Chondrocyte (in vitro differentiated cells): Measurements from ENCODE around the gene PROSER1. TPM values are rescaled to one million over a fixed set of nuclear protein-coding genes. Genes with fewer than 3 reads are reported as not detected.

Source experiments
- DNase-seq: peaks from one replicate; pipeline ENCODE4 v3.0.0; 2021; ENCODE audit warnings: mixed read lengths, low spot score
- H3K27ac Mint-ChIP-seq: one replicate; pipeline ENCODE4 v1.8.0; 2021; ENCODE audit warnings: mild to moderate bottlenecking, moderate library complexity, mixed read lengths; ENCODE audit not compliant: unreplicated experiment
- H3K27me3 Mint-ChIP-seq: 2 replicates; pipeline ENCODE4 v1.8.0; 2021; ENCODE audit warnings: low read depth, mixed read lengths
- H3K36me3 Mint-ChIP-seq: 2 replicates; pipeline ENCODE4 v1.8.0; 2021; ENCODE audit warnings: low read depth, mixed read lengths
- H3K4me1 Mint-ChIP-seq: 2 replicates; pipeline ENCODE4 v1.8.0; 2021; ENCODE audit warnings: low read depth, mild to moderate bottlenecking, mixed read lengths
- H3K4me3 Mint-ChIP-seq: one replicate; pipeline ENCODE4 v1.8.0; 2021; ENCODE audit warnings: mild to moderate bottlenecking, moderate library complexity, mixed read lengths; ENCODE audit not compliant: unreplicated experiment
- H3K9me3 Mint-ChIP-seq: 2 replicates; pipeline ENCODE4 v1.8.0; 2021; ENCODE audit warnings: low read depth, mixed read lengths
- total RNA-seq: library from RNA; stranded (reverse); gene quantifications from 3 replicates; pipeline ENCODE4 v1.2.1, GENCODE V29; 2021
- TF ChIP-seq, protein P1 (sequence below): fragments of 200-600 bp; sonication (generic); IDR thresholded peaks from 2 replicates; pipeline ENCODE4 v1.5.0; 2021; ENCODE audit warnings: antibody characterized with exemption, mild to moderate bottlenecking, moderate library complexity

Gene PROSER1
- total RNA-seq, 1 donor from 2014 or later, result 23.4 TPM

DNA sequence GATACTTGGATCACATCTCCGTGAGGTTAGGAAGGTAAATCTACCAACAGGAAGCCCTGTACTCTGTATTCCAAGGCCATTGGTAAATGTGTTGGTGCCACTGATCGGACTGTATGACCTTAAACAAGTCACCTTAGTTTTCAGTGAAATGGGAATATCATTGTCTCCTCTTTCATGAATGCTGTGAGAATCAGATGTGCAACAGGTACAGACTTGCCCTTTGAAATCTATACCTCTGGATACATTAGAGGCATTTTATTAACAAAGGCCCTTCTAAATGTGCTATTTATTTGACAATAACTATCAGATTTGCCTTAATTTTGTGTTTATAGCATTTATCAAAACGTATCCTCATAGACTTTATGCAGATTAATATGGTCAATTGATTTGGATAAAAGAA is 11.4 kb upstream of the PROSER1 start:
- H3K4me3 Mint-ChIP-seq, result no peak overlapping the region
- no peak overlapping the region for H3K27ac Mint-ChIP-seq
- peaks cover 5% of the 10 kb centered on the region for H3K36me3 Mint-ChIP-seq
- no peaks in the 10 kb centered on the region for H3K9me3 Mint-ChIP-seq
- H3K27me3 Mint-ChIP-seq, result no peaks in the 10 kb centered on the region
- TF ChIP-seq, protein P1, sequence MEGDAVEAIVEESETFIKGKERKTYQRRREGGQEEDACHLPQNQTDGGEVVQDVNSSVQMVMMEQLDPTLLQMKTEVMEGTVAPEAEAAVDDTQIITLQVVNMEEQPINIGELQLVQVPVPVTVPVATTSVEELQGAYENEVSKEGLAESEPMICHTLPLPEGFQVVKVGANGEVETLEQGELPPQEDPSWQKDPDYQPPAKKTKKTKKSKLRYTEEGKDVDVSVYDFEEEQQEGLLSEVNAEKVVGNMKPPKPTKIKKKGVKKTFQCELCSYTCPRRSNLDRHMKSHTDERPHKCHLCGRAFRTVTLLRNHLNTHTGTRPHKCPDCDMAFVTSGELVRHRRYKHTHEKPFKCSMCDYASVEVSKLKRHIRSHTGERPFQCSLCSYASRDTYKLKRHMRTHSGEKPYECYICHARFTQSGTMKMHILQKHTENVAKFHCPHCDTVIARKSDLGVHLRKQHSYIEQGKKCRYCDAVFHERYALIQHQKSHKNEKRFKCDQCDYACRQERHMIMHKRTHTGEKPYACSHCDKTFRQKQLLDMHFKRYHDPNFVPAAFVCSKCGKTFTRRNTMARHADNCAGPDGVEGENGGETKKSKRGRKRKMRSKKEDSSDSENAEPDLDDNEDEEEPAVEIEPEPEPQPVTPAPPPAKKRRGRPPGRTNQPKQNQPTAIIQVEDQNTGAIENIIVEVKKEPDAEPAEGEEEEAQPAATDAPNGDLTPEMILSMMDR, result no peak
- no peak for DNase-seq
- H3K4me1 Mint-ChIP-seq, result no peaks in the 10 kb centered on the region

DNA sequence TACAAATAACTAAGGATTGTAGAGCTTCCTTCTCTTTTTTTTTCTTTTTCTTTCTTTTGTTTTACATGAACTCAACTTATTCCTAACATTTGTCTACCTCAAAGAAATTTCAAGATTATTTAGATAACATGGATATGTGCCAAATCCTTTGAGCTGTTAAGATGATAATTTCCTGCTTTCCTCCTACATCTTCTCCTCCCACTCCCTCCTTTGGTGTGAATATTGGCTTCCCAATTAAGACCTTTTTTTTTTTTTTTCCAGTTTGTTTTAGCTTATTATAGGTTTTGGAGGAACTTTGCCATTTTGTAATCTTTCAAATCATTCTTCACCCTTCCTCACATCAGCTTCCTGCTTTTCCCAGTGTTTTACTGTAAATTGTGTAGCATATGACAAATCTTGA is 10.9 kb upstream of the PROSER1 start:
- H3K36me3 Mint-ChIP-seq, result peaks cover 7% of the 10 kb centered on the region
- H3K4me3 Mint-ChIP-seq, result no peak overlapping the region
- no peaks in the 10 kb centered on the region for H3K4me1 Mint-ChIP-seq
- TF ChIP-seq, protein P1, result no peak
- DNase-seq, result no peak
- H3K9me3 Mint-ChIP-seq, result no peaks in the 10 kb centered on the region
- no peak overlapping the region for H3K27ac Mint-ChIP-seq
- no peaks in the 10 kb centered on the region for H3K27me3 Mint-ChIP-seq

DNA sequence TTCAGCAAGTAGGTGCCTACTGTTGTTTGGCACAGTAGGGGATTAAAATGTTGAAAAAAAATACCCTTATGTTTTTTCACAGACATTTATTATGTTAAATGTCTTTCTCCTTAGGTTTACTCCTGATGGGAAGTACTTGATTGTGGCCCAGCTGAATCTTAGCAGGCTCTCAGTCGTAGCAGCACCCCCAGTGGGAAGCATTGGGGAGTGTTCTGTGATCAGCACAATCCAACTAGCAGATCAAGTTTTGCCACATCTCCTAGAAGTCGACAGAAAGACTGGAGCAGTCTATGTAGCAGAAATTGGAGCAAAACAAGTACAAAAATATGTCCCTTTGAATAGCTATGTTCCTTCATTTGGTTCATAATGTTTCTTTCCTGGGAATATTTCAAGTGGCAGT is 9.7 kb upstream of the PROSER1 start:
- Mint-ChIP-seq H3K36me3 (peaks cover 7% of the 10 kb centered on the region), H3K9me3 (no peaks in the 10 kb centered on the region), H3K27me3 (no peaks in the 10 kb centered on the region), H3K4me3 (no peak overlapping the region), H3K4me1 (no peaks in the 10 kb centered on the region), H3K27ac (no peak overlapping the region)
- no peak for DNase-seq
- TF ChIP-seq, protein P1, result peak; percentile 17

DNA sequence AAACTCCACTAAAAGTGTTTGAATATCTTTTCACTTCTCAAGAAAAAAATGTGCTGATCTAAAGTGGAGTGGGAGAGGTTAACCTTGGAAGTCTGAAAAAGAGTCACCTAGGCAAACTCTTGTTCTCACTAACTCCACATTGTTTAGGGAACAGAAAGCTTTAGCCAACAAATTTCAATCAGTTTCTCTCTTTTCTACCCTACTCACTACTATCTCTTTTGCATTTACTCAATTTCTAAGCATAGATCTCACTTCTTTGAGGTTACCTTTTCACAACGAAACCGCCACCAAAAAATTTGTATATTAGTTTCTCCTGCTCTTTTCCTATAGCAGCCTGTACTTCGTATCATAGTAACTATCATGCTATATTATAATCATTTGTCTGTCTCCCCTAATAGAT is 6.6 kb upstream of the PROSER1 start:
- Mint-ChIP-seq H3K9me3 (no peaks in the 10 kb centered on the region), H3K4me1 (peaks cover 13% of the 10 kb centered on the region), H3K27me3 (no peaks in the 10 kb centered on the region), H3K4me3 (no peak overlapping the region), H3K36me3 (peaks cover 7% of the 10 kb centered on the region), H3K27ac (no peak overlapping the region)
- TF ChIP-seq, protein P1, result no peak
- DNase-seq, result no peak

DNA sequence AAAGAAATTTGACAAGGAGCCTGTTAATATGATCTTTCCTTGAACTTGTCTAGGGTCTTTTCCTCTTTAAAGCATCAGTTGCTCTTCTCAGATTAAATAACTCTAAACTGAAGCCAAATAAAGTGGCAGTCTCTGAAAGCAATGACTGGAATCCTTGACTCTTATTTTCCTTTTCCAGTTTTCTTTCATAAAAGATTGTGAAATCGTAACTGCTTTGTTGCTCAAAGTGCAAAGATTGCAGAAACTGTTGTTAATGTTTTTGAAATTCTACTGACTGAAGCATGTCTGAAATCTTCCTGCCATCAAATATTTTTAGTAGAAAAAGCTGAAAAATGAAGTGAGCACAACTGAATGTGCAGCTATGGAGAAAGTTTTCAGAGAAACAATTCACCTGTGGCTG is 2.3 kb upstream of the PROSER1 start:
- DNase-seq, result no peak
- Mint-ChIP-seq H3K4me1 (peaks cover 45% of the 10 kb centered on the region), H3K27ac (peak overlapping the region; percentile 22), H3K36me3 (peaks cover 7% of the 10 kb centered on the region), H3K4me3 (peak overlapping the region; percentile 25), H3K9me3 (no peaks in the 10 kb centered on the region), H3K27me3 (no peaks in the 10 kb centered on the region)
- TF ChIP-seq, protein P1, result no peak
